ENCODE results near the gene STYX. TPM values are rescaled to one million over a fixed set of nuclear protein-coding genes. Genes with fewer than 3 reads are reported as not detected.
A peak's percentile ranks its signal among the peaks of the same experiment; 100 is the strongest.

STYX gene
- total RNA-seq, 1 donor from 2014 or later = 13.1 TPM

GRCh38 chr14:52778702-52779101, 48.7 kb downstream of the STYX start:
- intact Hi-C loops (cut with DNase I) = no loop called here
- ATAC-seq = no peak
- no peak for DNase-seq (ENCODE audit: missing footprints)

GRCh38 chr14:52780893-52781292, 50.9 kb downstream of the STYX start:
- DNase-seq (ENCODE audit: missing footprints) = no peak
- intact Hi-C loops (cut with DNase I) = no loop called here
- ATAC-seq = no peak

- no peak for ATAC-seq
- intact Hi-C loops (cut with DNase I) = no loop called here
- no peak for DNase-seq (ENCODE audit: missing footprints)
Observed at GRCh38 chr14:52781629-52782028, 51.7 kb downstream of the STYX start.

GRCh38 chr14:52783206-52783605, 53.2 kb downstream of the STYX start:
- no peak for ATAC-seq
- intact Hi-C loops (cut with DNase I) = no loop called here
- DNase-seq (ENCODE audit: missing footprints) = no peak

GRCh38 chr14:52786887-52787286, 56.9 kb downstream of the STYX start:
- ATAC-seq (no peak), DNase-seq (ENCODE audit: missing footprints) (no peak)
- intact Hi-C loops (cut with DNase I) = no loop called here

GRCh38 chr14:52789118-52789517, 59.2 kb downstream of the STYX start:
- no peak for ATAC-seq
- no peak for DNase-seq (ENCODE audit: missing footprints)
- intact Hi-C loops (cut with DNase I) = no loop called here

- DNase-seq (ENCODE audit: missing footprints) (no peak), ATAC-seq (no peak)
- intact Hi-C loops (cut with DNase I) = no loop called here
Observed at GRCh38 chr14:52790011-52790755, 60.2 kb downstream of the STYX start.

- ATAC-seq = no peak
Observed at GRCh38 chr14:52790756-52791222, 60.8 kb downstream of the STYX start.

GRCh38 chr14:52791223-52792096, 61.5 kb downstream of the STYX start, which contains the start of gene GNPNAT1:
Gene GNPNAT1 (minus strand): TSS chr14:52791607. CDS start chr14:52784650, 6,957 bp downstream.
- peak; percentile 97 for ATAC-seq
- intact Hi-C loops (cut with DNase I) = no loop called here
- peak; percentile 93 for DNase-seq (ENCODE audit: missing footprints)

More at GRCh38 chr14:52790756-52791222, 60.8 kb downstream of the STYX start:
- intact Hi-C loops (cut with DNase I) = no loop called here
- no peak for DNase-seq (ENCODE audit: missing footprints)

GRCh38 chr14:52792097-52792415, 62.1 kb downstream of the STYX start:
- intact Hi-C loops (cut with DNase I) = no loop called here
- DNase-seq (ENCODE audit: missing footprints) = no peak
- peak; percentile 30 for ATAC-seq

- ATAC-seq = no peak
- no peak for DNase-seq (ENCODE audit: missing footprints)
- intact Hi-C loops (cut with DNase I) = no loop called here
Observed at GRCh38 chr14:52793061-52793460, 63.1 kb downstream of the STYX start.

GRCh38 chr14:52797653-52798052, 67.7 kb downstream of the STYX start:
- DNase-seq (ENCODE audit: missing footprints) = no peak
- intact Hi-C loops (cut with DNase I) = no loop called here
- ATAC-seq = no peak

- DNase-seq (ENCODE audit: missing footprints) (no peak), ATAC-seq (no peak)
- intact Hi-C loops (cut with DNase I) = no loop called here
Observed at GRCh38 chr14:52798826-52799225, 68.9 kb downstream of the STYX start.

GRCh38 chr14:52801014-52801712, 71.2 kb downstream of the STYX start:
- intact Hi-C loops (cut with DNase I) = no loop called here
- ATAC-seq (peak; percentile 62), DNase-seq (ENCODE audit: missing footprints) (no peak)

- intact Hi-C loops (cut with DNase I) = no loop called here
- no peak for DNase-seq (ENCODE audit: missing footprints)
- no peak for ATAC-seq
Observed at GRCh38 chr14:52802597-52802996, 72.6 kb downstream of the STYX start.

- DNase-seq (ENCODE audit: missing footprints) (no peak), ATAC-seq (no peak)
- intact Hi-C loops (cut with DNase I) = no loop called here
Observed at GRCh38 chr14:52806115-52806514, 76.1 kb downstream of the STYX start.

GRCh38 chr14:52808101-52808500, 78.1 kb downstream of the STYX start:
- DNase-seq (ENCODE audit: missing footprints) (no peak), ATAC-seq (no peak)
- intact Hi-C loops (cut with DNase I) = no loop called here

GRCh38 chr14:52821805-52822250, 91.9 kb downstream of the STYX start:
- intact Hi-C loops (cut with DNase I) = loop anchor here (10.0 kb wide), 1 partner anchor 483 kb away; no protein-coding TSS in a partner anchor

GRCh38 chr14:52824462-52824861, 94.5 kb downstream of the STYX start:
- intact Hi-C loops (cut with DNase I) = loop anchor here (1.0 to 10.0 kb wide), 3 partner anchors 137 to 480 kb away; no protein-coding TSS in a partner anchor
- DNase-seq (ENCODE audit: missing footprints) (no peak), ATAC-seq (no peak)

More at GRCh38 chr14:52821805-52822250, 91.9 kb downstream of the STYX start:
- ATAC-seq (no peak), DNase-seq (ENCODE audit: missing footprints) (no peak)

Measured in Right ventricle myocardium inferior (tissue), 1 donor.